B cell (primary cell): ENCODE results near the gene INHBE. TPM values are rescaled to one million over a fixed set of nuclear protein-coding genes. Genes with fewer than 3 reads are reported as not detected.

ENCODE experiments used
- ATAC-seq: fragments of 200-7000 bp; cut with Tn5 transposase; one replicate; pipeline ENCODE4 v1.10.0; 2021; ENCODE audit warnings: low read depth, mild to moderate bottlenecking, moderate number of reproducible peaks, moderate library complexity
- CTCF ChIA-PET: fragments of 350-600 bp; sonication (Branson Sonifier 250); formaldehyde crosslinking; loops from one replicate; lab custom pipeline; 2021; ENCODE audit warnings: antibody characterized with exemption, inconsistent platforms; lab: Charles Lee
- POLR2A ChIA-PET: fragments of 350-600 bp; sonication (Branson Sonifier 250); formaldehyde crosslinking; loops from one replicate; lab custom pipeline; 2021; ENCODE audit warnings: antibody characterized with exemption; lab: Charles Lee
- DNase-seq: peaks from one replicate; pipeline ENCODE4 v3.0.0; 2013
- H2AFZ ChIP-seq: 2 replicates; pipeline ENCODE4 v1.6.1; 2012; ENCODE audit warnings: mild to moderate bottlenecking, low read depth, low read length; ENCODE audit not compliant: insufficient read depth, poor library complexity, severe bottlenecking
- H3K27ac ChIP-seq, 2 donors: 1 replicate in 1 of 2; 2 replicates in 1 of 2; pipeline ENCODE4 v1.5.1; 2012 to 2013; ENCODE audit warnings: low read length in 2 of 2, mild to moderate bottlenecking in 2 of 2, moderate library complexity in 1 of 2
- H3K27me3 ChIP-seq, 4 experiments: fragments of 200-600 bp in 1 of 4; sonication (generic) in 1 of 4; replicated peaks in 1 of 4; 1 replicate in 2 of 4; 2 replicates in 2 of 4; pipeline versions ENCODE4 v1.6.1 to v1.7.0; 2013 to 2016; ENCODE audit warnings: low read length in 3 of 4, mild to moderate bottlenecking in 2 of 4, mixed read lengths in 1 of 4, moderate library complexity in 1 of 4; ENCODE audit not compliant: insufficient read depth in 4 of 4, control insufficient read depth in 3 of 4; ENCODE audit errors: control extremely low read depth in 1 of 4
- H3K36me3 ChIP-seq, 2 experiments: replicated peaks in 1 of 2; 1 replicate in 1 of 2; 2 replicates in 1 of 2; pipeline versions ENCODE4 v1.6.1 to v1.7.1; 2013; ENCODE audit warnings: low read length in 1 of 2; ENCODE audit not compliant: insufficient read depth in 2 of 2, control insufficient read depth in 1 of 2; ENCODE audit errors: control extremely low read depth in 1 of 2, extremely low read depth in 1 of 2
- H3K4me1 ChIP-seq, 2 donors: fragments of 200-600 bp in 1 of 2; sonication (generic) in 1 of 2; 1 replicate in 1 of 2; 2 replicates in 1 of 2; pipeline versions ENCODE4 v1.5.1 to v1.6.1; 2013 to 2017; ENCODE audit warnings: low read length in 2 of 2; ENCODE audit not compliant: control insufficient read depth in 2 of 2, insufficient read depth in 2 of 2
- H3K4me2 ChIP-seq: replicated peaks from 2 replicates; pipeline ENCODE3; 2012; ENCODE audit warnings: mild to moderate bottlenecking, low read depth, low read length; ENCODE audit not compliant: poor library complexity, severe bottlenecking
- H3K4me3 ChIP-seq, 5 experiments: fragments of 200-600 bp in 1 of 5; sonication (generic) in 1 of 5; 1 replicate in 3 of 5; 2 replicates in 2 of 5; pipeline versions ENCODE4 v1.5.1 to v1.7.0; 2011 to 2016; ENCODE audit warnings: low read length in 4 of 5, mild to moderate bottlenecking in 4 of 5, low read depth in 2 of 5, control low read depth in 1 of 5, moderate library complexity in 1 of 5; ENCODE audit not compliant: insufficient read depth in 1 of 5; ENCODE audit errors: control extremely low read depth in 1 of 5, extremely low read depth in 1 of 5
- H3K79me2 ChIP-seq: fragments of 200-600 bp; sonication (generic); one replicate; pipeline ENCODE4 v1.6.0; 2016; ENCODE audit warnings: low read length; ENCODE audit not compliant: control insufficient read depth, insufficient read depth
- H3K9ac ChIP-seq: fragments of 200-600 bp; sonication (generic); 2 replicates; pipeline ENCODE4 v1.6.1; 2017; ENCODE audit warnings: mild to moderate bottlenecking, low read length, moderate library complexity
- H3K9me3 ChIP-seq, 3 donors: one replicate each; pipeline versions ENCODE4 v1.6.1 to v1.7.1; 2013; ENCODE audit warnings: low read length in 2 of 3; ENCODE audit not compliant: control insufficient read depth in 2 of 3, insufficient read depth in 1 of 3; ENCODE audit errors: control extremely low read depth in 1 of 3
- H4K20me1 ChIP-seq: 2 replicates; pipeline ENCODE4 v1.6.0; 2012; ENCODE audit warnings: mild to moderate bottlenecking, low read length; ENCODE audit not compliant: insufficient read depth, control insufficient read depth, poor library complexity, severe bottlenecking
- H3K27ac Mint-ChIP-seq: one replicate; pipeline ENCODE4 v1.8.0; 2021; ENCODE audit warnings: mixed read lengths
- H3K27me3 Mint-ChIP-seq: one replicate; pipeline ENCODE4 v1.8.0; 2021; ENCODE audit warnings: mixed read lengths
- H3K4me1 Mint-ChIP-seq: one replicate; pipeline ENCODE4 v1.8.0; 2021; ENCODE audit warnings: mixed read lengths
- H3K4me3 Mint-ChIP-seq: one replicate; pipeline ENCODE4 v1.8.0; 2021; ENCODE audit warnings: mixed read lengths
- H3K9me3 Mint-ChIP-seq: one replicate; pipeline ENCODE4 v1.8.0; 2022; ENCODE audit warnings: mixed read lengths; ENCODE audit not compliant: insufficient read depth
- CTCF ChIP-seq: fragments of 200-600 bp; IDR thresholded peaks from one replicate; pipeline ENCODE4 v1.8.0; 2022; ENCODE audit warnings: antibody characterized with exemption, mild to moderate bottlenecking
- EZH2 ChIP-seq: IDR thresholded peaks from 2 replicates; pipeline ENCODE4 v1.6.1; 2012; ENCODE audit warnings: borderline replicate concordance, low read depth, mild to moderate bottlenecking, moderate library complexity, low read length; ENCODE audit not compliant: insufficient read depth, poor library complexity, severe bottlenecking
- WGBS: methylation state at CpG from one replicate; pipeline ENCODE4 v1.1.5; 2013; ENCODE audit warnings: missing lambda C conversion rate; ENCODE audit not compliant: insufficient coverage; 5-methylcytosine and 5-hydroxymethylcytosine counted together
- intact Hi-C: fragments of 100-400 bp; cut with micrococcal nuclease; formaldehyde crosslinking; loops from one replicate; pipeline ENCODE4 v1.10.0; 2022
- polyA plus RNA-seq: library from polyadenylated mRNA; depleted of rRNA; stranded (reverse); fragments of >200 nt; gene quantifications from 2 replicates; pipeline ENCODE4 v1.2.3, GENCODE V29; 2012
- total RNA-seq, 2 donors: library from RNA; stranded (reverse); fragments of 120-200 nt in 1 of 2; gene quantifications; 1 replicate in 1 of 2; 2 replicates in 1 of 2; pipeline versions ENCODE4 v1.2.3 to v1.2.4, GENCODE V29; 2013 to 2022

The INHBE gene
- total and polyA plus RNA-seq, 2 donors (not counting 1 experiment from before 2014, with no cell fraction given): not detected

GRCh38 chr12:57479376-57480115 is 24.4 kb downstream of the INHBE start, which contains the start of gene ARHGAP9:
Gene ARHGAP9 (minus strand): TSS chr12:57479866. CDS start chr12:57479406, 460 bp downstream.
- no peaks in the 10 kb centered on the region for H3K27me3 ChIP-seq
- peak within 1 kb of the TSS; percentile 88 for H3K9ac ChIP-seq
- ChIA-PET CTCF (interaction anchor here (1.0 to 10.4 kb wide), 2 partner anchors 19 to 142 kb away, joined by 3 to 166 read pairs; partner anchors contain the start of gene GLI1), POLR2A (interaction anchor here (0.7 to 5.3 kb wide), 8 partner anchors 9 to 368 kb away, joined by 3 to 39 read pairs (median 4); partner anchors contain the start of genes DDIT3, GLI1, MARS1 and STAT6)
- no peaks in the 10 kb centered on the region for H3K27me3 Mint-ChIP-seq
- 30% methylated on average over 3 of the region's 6 CpGs for WGBS
- H3K4me3 ChIP-seq: peak within 1 kb of the TSS; percentile 74 to 90 (median 82)
- H3K27ac Mint-ChIP-seq: peak within 1 kb of the TSS; percentile 98
- DNase-seq: peak; percentile 81
- H3K9me3 ChIP-seq: no peaks in the 10 kb centered on the region
- H3K36me3 ChIP-seq: peaks cover 0 to 7% of the 10 kb centered on the region in 2 experiments
- H3K4me3 Mint-ChIP-seq: peak within 1 kb of the TSS; percentile 99
- ATAC-seq: peak; percentile 52
- peak within 1 kb of the TSS; percentile 79 for H2AFZ ChIP-seq
- TF ChIP-seq CTCF (no peak), EZH2 (no peak)
- no peaks in the 10 kb centered on the region for H3K9me3 Mint-ChIP-seq
- peaks cover 75% of the 10 kb centered on the region for H3K4me1 Mint-ChIP-seq
- intact Hi-C loops: loop anchor here (1.0 to 10.0 kb wide), 4 partner anchors 8 to 275 kb away; partner anchors contain the start of genes CDK4, MARCHF9 and MBD6
- peak within 1 kb of the TSS; percentile 91 to 99 for H3K27ac ChIP-seq
- H3K4me2 ChIP-seq: peak within 1 kb of the TSS; percentile 95
- H4K20me1 ChIP-seq: peaks cover 6% of the 10 kb centered on the region
- H3K79me2 ChIP-seq: peaks cover 73% of the 10 kb centered on the region
- peaks cover 62 to 80% of the 10 kb centered on the region in 2 donors for H3K4me1 ChIP-seq
